Measurements from ENCODE around the gene HDDC2. TPM values are rescaled to one million over a fixed set of nuclear protein-coding genes. Genes with fewer than 3 reads are reported as not detected.

The HDDC2 gene
- total RNA-seq, 1 experiment from 2014 or later = 69.8 TPM

- CTCF ChIA-PET = no interaction called here
- POLR2A ChIA-PET = no interaction called here
- H3K4me1 Mint-ChIP-seq = peaks cover 7% of the 10 kb centered on the region
- DNase-seq (ENCODE audit: low spot score) (no peak), ATAC-seq (no peak)
- peaks cover 6% of the 10 kb centered on the region for H3K27me3 Mint-ChIP-seq (ENCODE audit: low read depth)
- H3K4me3 Mint-ChIP-seq = no peak overlapping the region
- no peak overlapping the region for H3K27ac Mint-ChIP-seq
- TF ChIP-seq ESRRA (CRISPR knock-in tag; IDR thresholded peaks at IDR 0.05; ENCODE audit: borderline replicate concordance) (no peak), ZNF138 (CRISPR knock-in tag; conservative IDR thresholded peaks at IDR 0.05) (no peak), FOXK1 (CRISPR knock-in tag; IDR thresholded peaks at IDR 0.05) (no peak), SP1 (CRISPR knock-in tag; conservative IDR thresholded peaks at IDR 0.05) (no peak), USF1 (CRISPR knock-in tag; IDR thresholded peaks at IDR 0.05) (no peak), SOX15 (CRISPR knock-in tag; IDR thresholded peaks at IDR 0.05) (no peak), ATF1 (CRISPR knock-in tag; IDR thresholded peaks at IDR 0.05) (no peak)
- H3K9me3 Mint-ChIP-seq = peaks cover 12% of the 10 kb centered on the region
- peaks cover 4% of the 10 kb centered on the region; the same call in 1 of the 2 replicates for H3K36me3 Mint-ChIP-seq
These were observed 6.3 kb upstream of the HDDC2 start for GRCh38 chr6:125307964-125308615.

DNA sequence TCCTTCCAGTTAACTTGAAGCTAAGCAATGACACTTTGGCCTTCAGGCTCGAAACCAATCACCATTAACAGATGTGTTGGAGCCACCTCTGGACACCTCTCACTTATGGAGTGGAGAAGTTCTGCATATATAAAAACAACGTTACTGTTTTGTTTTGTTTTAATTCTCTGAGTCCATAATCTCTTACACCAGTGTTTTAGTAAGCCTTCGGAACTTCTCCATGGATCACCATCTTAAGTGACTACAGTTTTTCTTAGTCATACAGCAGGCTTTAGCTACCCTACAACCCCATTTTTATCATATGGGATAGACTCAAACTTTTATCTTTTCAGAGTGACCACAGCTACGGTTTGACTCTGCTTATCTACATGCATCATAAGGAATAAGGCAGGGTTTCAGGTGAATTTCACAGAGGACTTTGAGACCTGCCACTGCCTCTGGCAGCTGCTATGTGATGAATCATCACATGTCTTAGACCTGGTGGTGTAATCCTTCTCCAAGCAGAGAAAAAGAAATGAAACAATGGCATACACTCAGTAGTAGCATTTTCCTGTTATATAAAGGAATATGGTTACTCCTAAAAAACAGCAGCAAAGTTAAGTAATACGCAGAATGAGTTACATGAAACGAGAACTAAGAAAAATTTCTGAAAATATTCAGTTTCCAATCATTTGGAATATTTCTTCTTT, 5.5 kb upstream of the HDDC2 start:
- DNase-seq (ENCODE audit: low spot score) (no peak), ATAC-seq (no peak)
- CTCF ChIA-PET = interaction anchor here (0.9 to 1.2 kb wide), 2 partner anchors 154 to 452 kb away, joined by 3 read pairs; partner anchors contain the start of gene TPD52L1
- TF ChIP-seq ESRRA (CRISPR knock-in tag; IDR thresholded peaks at IDR 0.05; ENCODE audit: borderline replicate concordance) = no peak
- no peak for TF ChIP-seq ELF4 (CRISPR knock-in tag; IDR thresholded peaks at IDR 0.05; ENCODE audit: low read depth)
- TF ChIP-seq FOXP4 (CRISPR knock-in tag; IDR thresholded peaks at IDR 0.05) = no peak
- TF ChIP-seq USF2 (CRISPR knock-in tag; IDR thresholded peaks at IDR 0.05) = no peak
- TF ChIP-seq MXD4 (CRISPR knock-in tag; IDR thresholded peaks at IDR 0.05; ENCODE audit: borderline replicate concordance) = no peak
- TF ChIP-seq SMAD3 (CRISPR knock-in tag; IDR thresholded peaks at IDR 0.05; ENCODE audit: borderline replicate concordance) = no peak
- no peak for TF ChIP-seq NR2C2 (CRISPR knock-in tag; IDR thresholded peaks at IDR 0.05)
- no peak for TF ChIP-seq HMGA2 (CRISPR knock-in tag; IDR thresholded peaks at IDR 0.05)
- no peak for TF ChIP-seq ZNF138 (CRISPR knock-in tag; conservative IDR thresholded peaks at IDR 0.05)
- TF ChIP-seq, protein P1, sequence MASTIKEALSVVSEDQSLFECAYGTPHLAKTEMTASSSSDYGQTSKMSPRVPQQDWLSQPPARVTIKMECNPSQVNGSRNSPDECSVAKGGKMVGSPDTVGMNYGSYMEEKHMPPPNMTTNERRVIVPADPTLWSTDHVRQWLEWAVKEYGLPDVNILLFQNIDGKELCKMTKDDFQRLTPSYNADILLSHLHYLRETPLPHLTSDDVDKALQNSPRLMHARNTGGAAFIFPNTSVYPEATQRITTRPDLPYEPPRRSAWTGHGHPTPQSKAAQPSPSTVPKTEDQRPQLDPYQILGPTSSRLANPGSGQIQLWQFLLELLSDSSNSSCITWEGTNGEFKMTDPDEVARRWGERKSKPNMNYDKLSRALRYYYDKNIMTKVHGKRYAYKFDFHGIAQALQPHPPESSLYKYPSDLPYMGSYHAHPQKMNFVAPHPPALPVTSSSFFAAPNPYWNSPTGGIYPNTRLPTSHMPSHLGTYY (CRISPR knock-in tag; IDR thresholded peaks at IDR 0.05) = no peak
- TF ChIP-seq NR3C1 (CRISPR knock-in tag; conservative IDR thresholded peaks at IDR 0.05; ENCODE audit: low read depth) = no peak
- no peak for TF ChIP-seq TEAD4 (CRISPR knock-in tag; IDR thresholded peaks at IDR 0.05)
- TF ChIP-seq TCF7 (CRISPR knock-in tag; IDR thresholded peaks at IDR 0.05; ENCODE audit: low read depth) = no peak
- no peak for TF ChIP-seq JAZF1 (CRISPR knock-in tag; IDR thresholded peaks at IDR 0.05)
- no peak for TF ChIP-seq GRHL2 (CRISPR knock-in tag; IDR thresholded peaks at IDR 0.05; ENCODE audit: insufficient replicate concordance, severe bottlenecking)
- no peak for TF ChIP-seq NFATC4 (CRISPR knock-in tag; IDR thresholded peaks at IDR 0.05)
- no peak for TF ChIP-seq NFYB (CRISPR knock-in tag; conservative IDR thresholded peaks at IDR 0.05; ENCODE audit: low read depth)
- TF ChIP-seq ZBTB21 (CRISPR knock-in tag; IDR thresholded peaks at IDR 0.05; ENCODE audit: borderline replicate concordance) = no peak
- TF ChIP-seq CDX4 (CRISPR knock-in tag; IDR thresholded peaks at IDR 0.05; ENCODE audit: borderline replicate concordance) = no peak
- Mint-ChIP-seq H3K9me3 (peaks cover 16% of the 10 kb centered on the region), H3K27ac (no peak overlapping the region), H3K36me3 (peaks cover 4% of the 10 kb centered on the region; the same call in 1 of the 2 replicates), H3K27me3 (ENCODE audit: low read depth) (peaks cover 6% of the 10 kb centered on the region), H3K4me3 (no peak overlapping the region), H3K4me1 (peaks cover 3% of the 10 kb centered on the region)
- POLR2A ChIA-PET = interaction anchor here (0.6 kb wide), 1 partner anchor 365 kb away, joined by 3 read pairs; no protein-coding TSS in a partner anchor
